HG03060 (cell line): ENCODE results near the gene HPS3.
"Not testable (repeated sequence)": the region's sequence is repeated elsewhere in the genome, so short reads cannot be mapped to it uniquely, and the experiment has no call there.

Experiments
- ATAC-seq: cut with Tn5 transposase; IDR thresholded peaks from one replicate; pipeline ENCODE4 v1.9.1; 2021; ENCODE audit warnings: low read depth, moderate number of reproducible peaks; ENCODE audit not compliant: unreplicated experiment

The HPS3 gene

DNA sequence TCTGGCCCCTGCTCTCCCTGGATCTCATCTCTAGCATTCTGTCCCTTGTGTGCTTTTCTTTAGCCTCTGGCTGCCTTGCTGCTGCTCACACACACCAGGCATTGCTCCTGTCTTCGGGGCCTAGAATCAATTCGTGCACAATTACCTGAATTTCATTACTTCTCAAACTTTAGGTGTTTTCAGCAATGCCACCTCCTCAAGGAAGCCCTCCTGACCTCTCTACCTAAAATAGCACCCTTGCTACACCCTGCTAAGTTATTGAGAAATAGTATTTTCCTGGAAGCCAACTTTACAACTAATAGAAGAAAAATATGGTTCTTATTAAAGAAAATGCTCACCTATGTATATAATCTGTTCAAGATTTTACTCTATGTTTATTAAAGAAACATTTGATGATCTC, 51.7 kb downstream of the HPS3 start:
- ATAC-seq, result no peak

- ATAC-seq, result no peak
Measured at GRCh38 chr3:149186219-149186618, 56.8 kb downstream of the HPS3 start.

DNA sequence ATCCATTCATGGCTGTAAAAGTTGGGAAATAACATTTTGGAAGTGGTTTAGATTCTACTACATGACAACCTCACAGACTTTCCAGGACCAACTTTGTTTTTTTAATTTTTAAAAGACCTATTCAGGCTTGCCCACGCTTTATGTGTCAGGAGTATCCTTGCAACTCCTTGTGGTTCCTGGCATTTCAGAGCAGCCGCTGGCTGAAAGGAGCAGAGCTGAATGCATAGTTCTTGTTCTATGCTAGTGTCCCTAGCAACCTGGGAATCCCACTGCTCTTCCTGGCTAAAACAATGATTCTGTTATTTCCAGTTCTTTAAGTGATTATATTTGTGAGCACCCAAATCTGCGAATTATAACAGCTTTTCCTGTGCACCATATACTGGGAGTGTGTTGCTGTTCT, 57.3 kb downstream of the HPS3 start:
- no peak for ATAC-seq

GRCh38 chr3:149188494-149188893, 59.1 kb downstream of the HPS3 start:
- no peak for ATAC-seq

GRCh38 chr3:149195221-149195620, 65.8 kb downstream of the HPS3 start:
- no peak for ATAC-seq

DNA sequence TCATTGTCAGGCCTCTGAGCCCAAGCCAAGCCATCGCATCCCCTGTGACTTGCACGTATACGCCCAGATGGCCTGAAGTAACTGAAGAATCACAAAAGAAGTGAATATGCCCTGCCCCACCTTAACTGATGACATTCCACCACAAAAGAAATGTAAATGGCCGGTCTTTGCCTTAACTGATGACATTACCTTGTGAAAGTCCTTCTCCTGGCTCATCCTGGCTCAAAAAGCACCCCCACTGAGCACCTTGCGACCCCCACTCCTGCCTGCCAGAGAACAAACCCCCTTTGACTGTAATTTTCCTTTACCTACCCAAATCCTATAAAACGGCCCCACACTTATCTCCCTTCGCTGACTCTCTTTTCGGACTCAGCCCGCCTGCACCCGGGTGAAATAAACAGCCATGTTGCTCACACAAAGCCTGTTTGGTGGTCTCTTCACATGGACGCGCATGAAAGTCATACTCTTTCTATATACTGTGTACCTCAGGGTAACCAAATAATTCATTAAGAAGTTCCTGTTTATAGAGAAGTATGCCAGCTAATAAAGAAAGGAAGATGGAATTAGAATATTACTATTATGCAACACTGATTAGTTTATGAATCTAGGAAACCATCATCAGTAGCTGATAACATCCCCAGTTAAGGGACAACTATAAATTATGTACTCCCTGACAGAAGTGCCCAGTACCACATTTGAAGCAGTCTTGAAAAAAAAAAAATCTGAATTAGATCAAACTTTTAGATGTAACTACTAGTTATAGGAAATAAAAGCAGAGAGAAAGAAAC, 67.6 kb downstream of the HPS3 start:
- ATAC-seq, result not testable (repeated sequence)

DNA sequence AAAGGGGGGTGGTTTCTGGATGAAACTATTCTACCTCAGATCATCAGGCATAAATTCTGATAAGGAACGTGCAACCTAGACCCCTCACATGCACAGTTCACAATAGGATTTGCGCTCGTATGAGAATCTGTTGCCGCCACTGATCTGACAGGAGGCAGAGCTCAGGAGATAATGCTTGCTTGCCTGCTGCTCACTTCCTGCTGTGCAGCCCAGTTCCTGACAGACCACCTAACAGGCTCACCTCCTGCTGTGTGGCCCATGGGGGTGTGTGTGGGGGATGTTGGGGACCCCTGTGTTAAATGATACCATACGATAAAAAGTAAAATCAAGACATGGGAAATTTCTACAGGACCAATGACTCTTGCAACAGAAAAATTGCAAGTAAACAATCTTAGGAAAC, 68.2 kb downstream of the HPS3 start:
- no peak for ATAC-seq

DNA sequence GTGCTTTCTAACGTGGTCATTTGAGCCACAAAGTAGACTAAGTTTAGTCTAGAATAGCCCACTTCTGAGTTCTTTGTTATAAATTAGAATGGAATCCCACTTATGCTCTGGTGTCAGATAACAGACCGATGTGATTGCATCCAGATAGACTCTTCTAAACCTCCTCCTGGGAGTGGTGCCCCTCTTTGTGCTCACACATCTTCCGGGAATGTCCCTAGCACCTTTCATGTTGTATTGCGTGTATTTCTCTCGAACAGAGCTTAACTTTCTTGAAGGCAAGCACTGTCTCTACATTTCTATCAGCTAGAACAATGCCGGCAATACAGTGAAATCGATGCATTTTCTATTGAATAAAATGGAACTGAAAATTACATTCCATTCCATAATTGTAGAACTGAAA, 69.2 kb downstream of the HPS3 start:
- no peak for ATAC-seq

DNA sequence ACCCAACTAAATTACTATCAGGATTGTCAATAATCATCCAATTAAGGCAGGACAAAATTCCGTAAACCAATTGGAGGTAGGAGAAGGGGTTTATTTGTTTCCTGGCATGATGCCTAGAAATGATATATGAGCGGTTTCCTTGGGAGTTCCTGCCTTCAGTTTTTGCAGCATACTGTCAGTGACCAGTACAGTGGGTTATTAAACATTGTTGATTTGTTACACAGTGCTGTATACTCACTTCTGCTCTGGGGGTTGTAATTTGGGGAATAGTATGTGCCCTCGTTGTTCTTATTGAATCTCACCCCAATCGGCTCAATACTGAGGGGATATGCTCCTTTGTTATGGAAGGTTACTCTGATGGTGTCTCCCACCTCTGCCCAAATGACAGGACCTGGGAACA, 70.0 kb downstream of the HPS3 start:
- ATAC-seq, result no peak

DNA sequence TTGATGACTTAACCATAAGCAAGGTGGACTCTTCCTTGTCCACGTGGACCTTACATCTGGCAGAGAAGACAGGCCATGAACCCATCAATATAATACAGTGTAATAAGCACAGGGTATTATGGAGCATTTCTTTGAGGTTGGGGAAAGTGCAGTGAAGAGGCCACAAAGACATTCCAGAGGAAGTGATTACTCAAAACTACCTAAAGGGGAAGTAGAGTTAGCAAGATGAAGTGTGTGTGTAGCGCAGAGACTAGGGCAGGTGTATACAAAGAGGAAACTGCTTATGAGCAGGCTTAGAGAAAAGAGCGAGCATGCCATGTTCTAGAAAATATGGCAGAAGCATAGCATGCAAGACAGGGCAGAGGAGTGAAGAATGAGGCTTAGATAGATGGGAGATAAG, 74.3 kb downstream of the HPS3 start:
- ATAC-seq, result peak; percentile 98

DNA sequence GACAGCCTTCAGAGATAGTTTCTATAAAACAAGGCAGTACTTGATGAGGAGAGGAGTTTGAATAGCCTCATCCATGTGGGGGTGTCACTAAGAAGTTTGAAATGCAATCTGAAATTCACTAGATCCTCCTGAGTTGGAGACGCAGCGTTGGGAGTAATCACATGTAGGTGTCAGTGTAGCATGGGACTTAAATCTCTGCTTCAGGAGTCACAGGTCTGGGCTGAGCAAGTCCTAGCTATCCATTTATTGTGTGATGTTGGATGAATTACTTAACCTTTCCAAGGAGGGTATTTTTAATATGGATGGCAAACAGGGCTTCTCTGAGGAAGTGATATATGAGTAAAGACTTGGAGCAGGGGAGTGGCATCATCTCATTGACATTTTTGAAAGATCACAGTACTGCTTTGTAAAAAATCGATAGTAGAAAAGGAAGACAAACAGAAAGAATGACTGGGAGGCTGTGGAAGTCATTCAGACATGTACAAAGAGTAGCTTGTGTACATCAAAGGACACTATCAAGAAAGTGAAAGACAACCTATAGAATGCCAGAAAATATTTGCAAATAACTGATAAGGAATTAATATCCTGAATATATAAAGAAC, 75.1 kb downstream of the HPS3 start:
- no peak for ATAC-seq

GRCh38 chr3:149207475-149207874, 78.0 kb downstream of the HPS3 start:
- ATAC-seq, result no peak

DNA sequence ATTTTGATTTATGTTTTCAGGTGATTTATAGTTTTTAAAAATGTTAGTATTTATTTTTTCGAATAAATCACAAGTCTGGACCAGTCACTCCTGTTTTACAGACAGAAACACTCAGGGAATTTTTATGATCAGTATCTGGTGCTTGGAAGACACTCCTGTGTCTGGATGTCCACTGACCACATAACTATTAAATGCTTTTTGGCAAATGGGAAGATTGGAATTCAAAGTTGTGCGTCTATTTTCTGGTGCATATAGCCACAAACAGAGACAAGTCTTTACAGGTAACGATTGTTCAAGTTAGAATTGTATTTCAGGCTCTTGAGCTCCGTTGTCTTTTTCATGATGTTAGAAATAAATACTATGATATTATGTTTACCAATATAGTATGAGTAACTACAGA, 80.0 kb downstream of the HPS3 start:
- no peak for ATAC-seq

DNA sequence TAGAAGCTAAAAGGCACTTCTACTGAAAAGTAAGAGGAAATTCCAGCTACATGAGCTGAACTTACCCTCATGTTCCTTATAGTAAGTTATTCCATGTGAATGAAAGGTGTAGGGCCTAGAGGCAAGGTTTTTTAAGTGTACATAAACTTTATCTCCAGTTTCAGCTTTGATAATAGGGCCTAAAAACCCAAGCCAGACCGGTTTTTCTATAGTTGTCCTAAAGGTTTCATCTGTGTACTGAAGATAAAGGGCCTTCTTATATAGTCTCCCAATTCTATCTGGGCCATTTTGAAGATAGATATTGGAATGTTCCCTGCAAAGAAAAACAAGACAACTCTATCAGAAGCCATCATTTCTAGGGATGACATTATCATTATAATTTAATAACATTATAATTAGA, 82.9 kb downstream of the HPS3 start:
- ATAC-seq, result no peak

DNA sequence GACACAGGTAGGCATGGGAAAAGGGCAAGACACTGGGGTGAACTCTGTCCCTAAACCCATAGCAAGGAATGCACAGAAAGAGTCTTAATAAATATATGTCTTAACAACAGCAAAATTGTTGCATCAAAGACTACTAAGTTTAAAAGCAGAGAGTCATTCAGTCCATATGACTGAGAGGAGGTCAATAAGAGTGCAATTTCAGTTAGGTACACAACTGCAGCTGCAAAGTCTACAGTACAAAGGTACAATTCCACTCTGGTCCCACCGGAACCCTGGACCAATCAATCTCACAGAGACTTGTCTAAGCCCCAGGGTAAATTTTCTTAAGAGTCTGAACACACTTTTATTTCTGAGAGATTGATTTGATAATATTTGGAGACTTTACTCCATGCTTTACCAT, 85.3 kb downstream of the HPS3 start:
- ATAC-seq, result no peak

- ATAC-seq, result no peak
Measured at GRCh38 chr3:149215515-149215914, 86.1 kb downstream of the HPS3 start.

DNA sequence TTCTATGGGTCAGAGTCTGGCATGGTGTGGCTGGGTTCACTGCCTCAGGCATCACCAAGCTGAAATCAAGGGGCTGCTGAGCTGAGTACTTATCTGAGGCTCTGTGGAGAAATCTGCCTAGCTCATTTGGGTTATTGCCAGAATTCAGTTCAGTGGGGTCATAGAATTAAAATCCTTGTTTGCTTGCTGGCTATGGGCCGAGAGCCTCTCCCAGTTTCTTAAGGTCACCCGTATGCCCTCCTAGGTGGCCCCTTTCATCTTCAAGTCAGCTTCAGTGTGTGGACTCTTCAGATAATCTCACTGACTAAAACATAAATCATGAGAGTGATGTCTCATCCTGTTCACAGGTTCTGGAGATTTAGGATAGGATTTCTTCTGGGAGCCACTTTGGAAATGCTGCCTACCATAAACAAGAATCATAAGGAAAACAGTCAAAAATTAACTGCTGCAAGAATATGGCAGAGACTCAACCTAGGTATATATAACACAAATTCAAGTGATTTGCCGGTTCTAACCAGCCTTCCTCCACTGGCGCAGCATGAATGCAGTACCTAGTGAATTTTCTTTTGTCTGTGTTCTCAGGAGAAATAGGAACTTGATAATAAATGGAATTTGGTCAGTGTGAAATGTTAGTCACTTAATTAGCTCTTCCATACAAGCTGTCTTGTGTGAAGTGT, 86.9 kb downstream of the HPS3 start:
- no peak for ATAC-seq

DNA sequence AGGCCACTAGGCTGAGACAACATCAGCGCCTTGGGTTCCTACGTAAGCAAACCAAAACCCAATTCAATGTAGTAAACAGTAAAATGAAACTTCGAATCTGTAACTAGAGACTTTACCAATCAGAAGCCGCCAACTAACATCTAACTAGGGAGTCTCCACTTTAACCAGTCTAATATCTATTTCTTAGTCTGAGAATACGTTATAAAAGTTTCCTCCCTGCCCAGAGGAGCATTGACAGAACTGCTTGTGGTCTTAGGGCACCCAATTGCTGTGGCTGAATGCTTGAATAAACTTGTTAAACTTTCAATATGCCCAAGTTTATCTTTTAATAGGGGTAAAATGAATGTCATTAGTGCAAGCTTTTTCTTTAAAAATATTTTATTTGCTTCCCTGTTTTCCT, 87.9 kb downstream of the HPS3 start:
- ATAC-seq, result no peak

- not testable (repeated sequence) for ATAC-seq
Measured at GRCh38 chr3:149219380-149220121, 90.1 kb downstream of the HPS3 start.

- no peak for ATAC-seq
Measured at GRCh38 chr3:149221783-149222517, 92.5 kb downstream of the HPS3 start, which contains the start of gene CP. Gene CP, minus strand, starts transcription at chr3:149221829. Its CDS starts 37 bp downstream, at chr3:149221792.
